Smooth muscle cell (in vitro differentiated cells): Measurements from ENCODE around the gene PLPPR2. TPM values are rescaled to one million over a fixed set of nuclear protein-coding genes. Genes with fewer than 3 reads are reported as not detected.
"Not testable (repeated sequence)": the region's sequence is repeated elsewhere in the genome, so short reads cannot be mapped to it uniquely, and the experiment has no call there.

ENCODE experiments used
- DNase-seq: peaks from one replicate; lab custom pipeline; 2025; ENCODE audit not compliant: unreplicated experiment; lab: John Stamatoyannopoulos, UW
- H2AFZ ChIP-seq: fragments of 200-600 bp; sonication (generic); 2 replicates; pipeline ENCODE4 v1.6.0; 2016; ENCODE audit warnings: antibody characterized with exemption, low read depth, mild to moderate bottlenecking
- H3F3A ChIP-seq: fragments of 200-600 bp; sonication (generic); 2 replicates; pipeline ENCODE4 v1.6.0; 2017; ENCODE audit warnings: antibody characterized with exemption, low read depth
- H3K27ac ChIP-seq: fragments of 200-600 bp; sonication (generic); 2 replicates; pipeline ENCODE4 v1.5.1; 2016; ENCODE audit warnings: low read depth, mild to moderate bottlenecking
- H3K27me3 ChIP-seq: fragments of 200-600 bp; sonication (generic); 2 replicates; pipeline ENCODE4 v1.6.1; 2016; ENCODE audit warnings: low read depth, mild to moderate bottlenecking
- H3K36me3 ChIP-seq: fragments of 200-600 bp; sonication (generic); 2 replicates; pipeline ENCODE4 v1.5.1; 2016; ENCODE audit warnings: low read depth
- H3K4me1 ChIP-seq: fragments of 200-600 bp; sonication (generic); 2 replicates; pipeline ENCODE4 v1.5.1; 2016; ENCODE audit warnings: low read depth
- H3K4me2 ChIP-seq: fragments of 200-600 bp; sonication (generic); 2 replicates; pipeline ENCODE4 v1.6.0; 2016; ENCODE audit warnings: mild to moderate bottlenecking
- H3K4me3 ChIP-seq: fragments of 200-600 bp; sonication (generic); 2 replicates; pipeline ENCODE4 v1.5.1; 2016; ENCODE audit warnings: mild to moderate bottlenecking
- H3K79me2 ChIP-seq: fragments of 200-600 bp; sonication (generic); 2 replicates; pipeline ENCODE4 v1.6.0; 2016; ENCODE audit warnings: low read depth, mild to moderate bottlenecking
- H3K9ac ChIP-seq: fragments of 200-600 bp; sonication (generic); 2 replicates; pipeline ENCODE4 v1.6.0; 2016; ENCODE audit warnings: low read depth
- H3K9me3 ChIP-seq: fragments of 200-600 bp; sonication (generic); replicated peaks from 2 replicates; pipeline ENCODE4 v1.5.1; 2016; ENCODE audit warnings: low read depth
- H4K20me1 ChIP-seq: fragments of 200-600 bp; sonication (generic); 2 replicates; pipeline ENCODE4 v1.6.0; 2016; ENCODE audit warnings: low read depth
- CTCF ChIP-seq: fragments of 200-600 bp; sonication (generic); IDR thresholded peaks from 2 replicates; pipeline ENCODE4 v1.5.1; 2017; ENCODE audit warnings: borderline replicate concordance, mild to moderate bottlenecking, antibody characterized with exemption; ENCODE audit not compliant: insufficient read depth, poor library complexity, severe bottlenecking
- WGBS: methylation state at CpG from one replicate; pipeline ENCODE4 v1.1.7; 2016; ENCODE audit warnings: low lambda C conversion rate; 5-methylcytosine and 5-hydroxymethylcytosine counted together
- polyA plus RNA-seq: library from polyadenylated mRNA; unstranded; fragments of >200 nt; fragmentation: Nextera tagmentation; extraction: Ambion mirVana; gene quantifications from 2 replicates; pipeline ENCODE4 v1.2.1, GENCODE V29; 2016
- total RNA-seq: library from RNA; depleted of rRNA; stranded (reverse); fragments of >200 nt; gene quantifications from 2 replicates; pipeline ENCODE4 v1.2.3, GENCODE V29; 2014

PLPPR2 gene
- total and polyA plus RNA-seq, 2 experiments from 2014 or later = 21.4 to 67.1 TPM

- DNase-seq = peak; percentile 58
- peak within 1 kb of the TSS; percentile 76 for H3K4me3 ChIP-seq
- H3K79me2 ChIP-seq = no peaks in the 10 kb centered on the region
- H3K9ac ChIP-seq = peak within 1 kb of the TSS; percentile 43
- 27% methylated on average over 18 of the region's 53 CpGs for WGBS
- peak within 1 kb of the TSS; percentile 98 for H3K4me2 ChIP-seq
- no peaks in the 10 kb centered on the region for H3F3A ChIP-seq
- no peaks in the 10 kb centered on the region for H3K4me1 ChIP-seq
- H2AFZ ChIP-seq = peak within 1 kb of the TSS; percentile 85
- no peaks in the 10 kb centered on the region for H3K9me3 ChIP-seq
- TF ChIP-seq CTCF = no peak
- H3K27ac ChIP-seq = no peak within 1 kb of the TSS
- H3K36me3 ChIP-seq = peaks cover 6% of the 10 kb centered on the region
- H4K20me1 ChIP-seq = no peaks in the 10 kb centered on the region
- no peaks in the 10 kb centered on the region for H3K27me3 ChIP-seq
Observed at GRCh38 chr19:11339254-11340098, 15.8 kb upstream of the PLPPR2 start, which contains the start of gene RAB3D. TSS of gene RAB3D (minus strand) at chr19:11339657. CDS start at chr19:11337399, 2,258 bp downstream.

- H3K27ac ChIP-seq, H3F3A ChIP-seq, H3K27me3 ChIP-seq, H3K36me3 ChIP-seq, H3K4me1 ChIP-seq, H3K9ac ChIP-seq, H2AFZ ChIP-seq, H3K79me2 ChIP-seq, DNase-seq, H3K9me3 ChIP-seq, H4K20me1 ChIP-seq: not testable (repeated sequence)
- Histone ChIP-seq H3K4me2 (peak overlapping the region; percentile 98), H3K4me3 (peak overlapping the region; percentile 76)
- WGBS = 91% methylated on average over 8 of the region's 8 CpGs
Observed at GRCh38 chr19:11340099-11340467, 15.1 kb upstream of the PLPPR2 start.

GRCh38 chr19:11342429-11342828 lies 12.8 kb upstream of the PLPPR2 start:
- H3K4me1 ChIP-seq = no peaks in the 10 kb centered on the region
- WGBS = 93% methylated on average over 3 of the region's 3 CpGs
- no peak overlapping the region for H3K27ac ChIP-seq
- H3K36me3 ChIP-seq = no peaks in the 10 kb centered on the region
- H3K4me3 ChIP-seq = no peak overlapping the region
- H3K27me3 ChIP-seq = no peaks in the 10 kb centered on the region
- H3K9ac ChIP-seq = no peak overlapping the region
- H3K4me2 ChIP-seq = no peak overlapping the region
- DNase-seq = no peak
- no peaks in the 10 kb centered on the region for H3K9me3 ChIP-seq
- H3K79me2 ChIP-seq = peaks cover 3% of the 10 kb centered on the region
- no peaks in the 10 kb centered on the region for H3F3A ChIP-seq
- H2AFZ ChIP-seq = no peak overlapping the region
- no peaks in the 10 kb centered on the region for H4K20me1 ChIP-seq
- no peak for TF ChIP-seq CTCF

- Histone ChIP-seq H3K27ac (peak overlapping the region; percentile 82), H3K36me3 (no peaks in the 10 kb centered on the region), H3K4me1 (no peaks in the 10 kb centered on the region), H3K9ac (no peak overlapping the region), H2AFZ (no peak overlapping the region), H3F3A (no peaks in the 10 kb centered on the region), H4K20me1 (no peaks in the 10 kb centered on the region), H3K79me2 (peaks cover 3% of the 10 kb centered on the region), H3K4me2 (peak overlapping the region; percentile 89), H3K4me3 (peak overlapping the region; percentile 73), H3K9me3 (no peaks in the 10 kb centered on the region), H3K27me3 (no peaks in the 10 kb centered on the region)
- no peak for TF ChIP-seq CTCF
- 71% methylated on average over 15 of the region's 15 CpGs for WGBS
- no peak for DNase-seq
Observed at GRCh38 chr19:11345122-11345803, 10.0 kb upstream of the PLPPR2 start.
